H1 (cell line): ENCODE data around the gene ACOX1. TPM values are rescaled to one million over a fixed set of nuclear protein-coding genes. Genes with fewer than 3 reads are reported as not detected.

ENCODE experiments used
- CHD7 ChIP-seq: fragments of 300-600 bp; sonication (generic); IDR thresholded peaks from 2 replicates; pipeline ENCODE4 v1.7.1; 2012; ENCODE audit warnings: low read length, moderate library complexity, mild to moderate bottlenecking, inconsistent platforms; ENCODE audit not compliant: insufficient replicate concordance
- polyA plus RNA-seq, 7 experiments: library from polyadenylated mRNA; depleted of rRNA in 3 of 7; stranded (reverse) in 5 of 7; unstranded in 2 of 7; fragments of >200 nt in 5 of 7; fragments of 200-250 nt in 2 of 7; gene quantifications; 1 replicate in 5 of 7; 2 replicates in 1 of 7; 4 replicates in 1 of 7; pipeline versions ENCODE4 v1.2.1 to v1.2.3, GENCODE V29; 2011 to 2013; ENCODE audit warnings: missing spikeins in 2 of 7, mixed read lengths in 2 of 7
- total RNA-seq: library from RNA; stranded (reverse); fragmentation: NEBNext Ultra II Directional; extraction: Animal tissue kit (Norgen Biotek cat#: 25700); gene quantifications from 2 replicates; pipeline ENCODE4 v1.2.1, GENCODE V29; 2021
- TF ChIP-seq, protein P1 (sequence below): IDR thresholded peaks from 2 replicates; pipeline ENCODE4 v1.6.1; 2012; ENCODE audit warnings: inconsistent platforms

Gene ACOX1
- total and polyA plus RNA-seq, 2 of the 8 experiments (the other 6 are each of a cell fraction or from before 2014, with no cell fraction given) = 10.5 to 30.4 TPM

- no peak for TF ChIP-seq CHD7
- TF ChIP-seq, protein P1, sequence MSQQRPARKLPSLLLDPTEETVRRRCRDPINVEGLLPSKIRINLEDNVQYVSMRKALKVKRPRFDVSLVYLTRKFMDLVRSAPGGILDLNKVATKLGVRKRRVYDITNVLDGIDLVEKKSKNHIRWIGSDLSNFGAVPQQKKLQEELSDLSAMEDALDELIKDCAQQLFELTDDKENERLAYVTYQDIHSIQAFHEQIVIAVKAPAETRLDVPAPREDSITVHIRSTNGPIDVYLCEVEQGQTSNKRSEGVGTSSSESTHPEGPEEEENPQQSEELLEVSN = no peak
Observed at GRCh38 chr17:75915268-75915667, 63.7 kb downstream of the ACOX1 start (continued).
